Psoas muscle (tissue), 8 donors: Measurements from ENCODE around the gene LACTB. TPM values are rescaled to one million over a fixed set of nuclear protein-coding genes. Genes with fewer than 3 reads are reported as not detected.

Experiments
- ATAC-seq, 4 donors: fragments of 200-7000 bp; cut with Tn5 transposase; one replicate each; pipeline ENCODE4 v1.9.1; 2020; ENCODE audit warnings: moderate library complexity in 3 of 4, mild to moderate bottlenecking in 2 of 4
- DNase-seq, 2 donors: peaks; one replicate each; pipeline ENCODE4 v3.0.0-alpha.2; 2020
- H3K27ac ChIP-seq: fragments of 200-600 bp; one replicate; pipeline ENCODE4 v1.8.0; 2022
- H3K27me3 ChIP-seq, 3 donors: fragments of 200-600 bp in 1 of 3; one replicate each; pipeline versions ENCODE4 v1.6.1 to v1.8.0; 2013 to 2022; ENCODE audit warnings: low read length in 2 of 3, mild to moderate bottlenecking in 2 of 3, moderate library complexity in 1 of 3; ENCODE audit not compliant: insufficient read depth in 3 of 3
- H3K36me3 ChIP-seq, 2 donors: fragments of 200-600 bp in 1 of 2; one replicate each; pipeline versions ENCODE4 v1.6.1 to v1.8.0; 2013 to 2022; ENCODE audit warnings: low read depth in 1 of 2, mild to moderate bottlenecking in 1 of 2, moderate library complexity in 1 of 2; ENCODE audit not compliant: insufficient read depth in 1 of 2
- H3K4me1 ChIP-seq: fragments of 200-600 bp; one replicate; pipeline ENCODE4 v1.8.0; 2022
- H3K4me3 ChIP-seq: fragments of 200-600 bp; one replicate; pipeline ENCODE4 v1.8.0; 2022; ENCODE audit warnings: mild to moderate bottlenecking
- H3K9me3 ChIP-seq: fragments of 200-600 bp; one replicate; pipeline ENCODE4 v1.8.0; 2022
- WGBS, 3 donors: extraction: QIAGEN DNeasy Blood & Tissue Kit; methylation state at CpG; one replicate each; pipeline versions ENCODE4 v1.1.6 to v1.1.7; 2013; 5-methylcytosine and 5-hydroxymethylcytosine counted together
- intact Hi-C, 2 donors: fragments of 100-400 bp; cut with DNase I; formaldehyde crosslinking; loops; one replicate each; pipeline versions ENCODE4 v1.11.0 to v1.14.2; 2022
- polyA plus RNA-seq, 3 donors: library from polyadenylated mRNA; stranded (reverse); fragments of 200-250 nt; gene quantifications; one replicate each; pipeline ENCODE4 v1.2.3, GENCODE V29; 2013
- total RNA-seq, 4 donors: library from RNA; stranded (reverse); fragmentation: NEBNext Ultra II Directional in 2 of 4; extraction: Animal tissue kit (Norgen Biotek cat#: 25700) in 2 of 4; gene quantifications; one replicate each; pipeline versions ENCODE4 v1.2.1 to v1.2.4, GENCODE V29; 2021 to 2023
- TF ChIP-seq, protein P1 (sequence below): fragments of 200-600 bp; IDR thresholded peaks from one replicate; pipeline ENCODE4 v1.8.0; 2022; ENCODE audit warnings: antibody characterized with exemption
- donor health status: healthy with polysubstance abuse.
- donor health status: DM: no; HTN: no; CAD: no; lungs with moderate emphysema.
- donor health status: Bipolar disorder and iron deficiency.
- donor health status: healthy.
- donor health status: DM: yes; HTN: yes; CAD: no.
- donor health status: DM: no; HTN: no; CAD: no.
- donor health status: DM: no; HTN: no; CAD: no.
- donor health status: DM: yes; HTN: yes; CAD: no.

Gene LACTB
- total and polyA plus RNA-seq, 7 donors: 23.0 to 44.6 (median 29.7) TPM

DNA sequence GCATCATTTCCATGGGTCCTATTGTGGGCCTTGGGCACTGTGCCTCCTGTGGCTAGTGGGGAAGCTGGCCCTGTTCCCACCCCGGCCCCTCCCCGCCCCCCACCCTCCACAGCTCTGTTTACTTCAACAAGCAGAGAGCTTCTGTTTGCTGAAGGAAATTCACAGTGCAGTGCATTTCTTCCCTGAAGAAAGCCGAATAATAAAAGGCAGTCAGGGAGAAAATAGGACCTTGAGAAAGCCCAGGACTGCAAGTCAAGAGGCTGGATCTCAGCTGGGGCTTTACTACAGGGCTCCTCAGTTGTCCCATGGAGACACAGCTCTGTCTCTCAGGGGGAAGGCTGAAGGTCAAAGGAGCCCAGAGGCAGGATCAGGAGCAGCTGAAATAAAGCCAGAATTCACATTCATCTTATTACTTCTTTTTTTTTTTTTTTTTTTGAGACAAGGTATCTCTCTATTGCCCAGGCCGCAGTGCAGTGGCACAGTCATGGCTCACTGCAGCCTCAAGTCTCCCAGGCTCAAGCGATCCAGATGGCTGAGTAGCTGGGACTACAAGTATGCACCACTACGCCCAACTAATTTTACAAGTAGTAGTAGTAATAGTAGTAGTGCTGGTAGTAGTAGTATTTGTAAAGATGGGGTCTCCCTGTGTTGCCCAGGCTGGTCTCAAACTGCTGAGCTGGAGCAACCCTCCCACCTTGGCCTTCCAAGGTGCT is 33.0 kb upstream of the LACTB start:
- DNase-seq: no peak
- 70 to 72% (median 70%) methylated on average over 6 of the region's 6 CpGs for WGBS, 3 donors
- no peaks in the 10 kb centered on the region for H3K36me3 ChIP-seq
- H3K4me3 ChIP-seq: no peak overlapping the region
- intact Hi-C loops: no loop called here
- no peaks in the 10 kb centered on the region for H3K4me1 ChIP-seq
- no peaks in the 10 kb centered on the region for H3K9me3 ChIP-seq
- H3K27me3 ChIP-seq: no peaks in the 10 kb centered on the region
- ATAC-seq: no peak
- no peak overlapping the region for H3K27ac ChIP-seq
- TF ChIP-seq, protein P1, sequence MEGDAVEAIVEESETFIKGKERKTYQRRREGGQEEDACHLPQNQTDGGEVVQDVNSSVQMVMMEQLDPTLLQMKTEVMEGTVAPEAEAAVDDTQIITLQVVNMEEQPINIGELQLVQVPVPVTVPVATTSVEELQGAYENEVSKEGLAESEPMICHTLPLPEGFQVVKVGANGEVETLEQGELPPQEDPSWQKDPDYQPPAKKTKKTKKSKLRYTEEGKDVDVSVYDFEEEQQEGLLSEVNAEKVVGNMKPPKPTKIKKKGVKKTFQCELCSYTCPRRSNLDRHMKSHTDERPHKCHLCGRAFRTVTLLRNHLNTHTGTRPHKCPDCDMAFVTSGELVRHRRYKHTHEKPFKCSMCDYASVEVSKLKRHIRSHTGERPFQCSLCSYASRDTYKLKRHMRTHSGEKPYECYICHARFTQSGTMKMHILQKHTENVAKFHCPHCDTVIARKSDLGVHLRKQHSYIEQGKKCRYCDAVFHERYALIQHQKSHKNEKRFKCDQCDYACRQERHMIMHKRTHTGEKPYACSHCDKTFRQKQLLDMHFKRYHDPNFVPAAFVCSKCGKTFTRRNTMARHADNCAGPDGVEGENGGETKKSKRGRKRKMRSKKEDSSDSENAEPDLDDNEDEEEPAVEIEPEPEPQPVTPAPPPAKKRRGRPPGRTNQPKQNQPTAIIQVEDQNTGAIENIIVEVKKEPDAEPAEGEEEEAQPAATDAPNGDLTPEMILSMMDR: no peak

DNA sequence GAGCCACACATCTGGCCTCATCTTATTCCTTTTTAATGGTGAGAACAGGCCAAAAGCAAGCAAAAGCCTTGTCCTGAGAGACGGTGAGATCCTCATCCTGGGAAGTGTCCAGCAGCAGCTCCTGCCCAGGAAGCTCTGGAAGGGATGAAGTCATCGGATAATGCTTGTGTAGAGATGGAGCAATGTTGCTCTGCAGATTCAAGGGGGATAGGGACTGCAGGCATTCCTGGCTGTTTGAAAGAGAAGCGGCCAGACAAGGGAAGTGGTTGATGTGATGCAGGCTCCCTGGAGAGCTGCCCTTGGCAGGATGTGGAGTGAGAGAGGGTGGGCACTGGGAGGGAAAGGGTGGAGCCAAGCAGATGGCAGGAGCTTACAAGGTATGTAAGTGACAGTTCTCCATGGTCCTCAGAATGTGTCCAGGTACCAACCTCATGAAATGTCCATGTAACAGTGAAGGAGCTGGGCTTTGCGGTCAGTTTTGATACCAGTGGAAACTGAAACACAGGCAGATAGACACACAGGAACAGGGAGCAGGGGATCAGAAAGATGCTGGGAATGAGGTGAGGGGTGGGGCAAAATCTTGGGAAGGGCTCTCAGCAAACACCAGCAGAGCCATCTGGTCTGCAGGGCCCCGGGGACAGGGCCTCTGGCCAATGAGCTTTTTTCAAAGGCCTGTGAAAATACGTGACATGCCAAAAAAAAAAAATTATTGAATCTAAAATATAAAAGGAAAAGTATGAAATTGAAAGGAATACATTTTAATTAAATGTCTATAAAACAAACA is 32.2 kb upstream of the LACTB start:
- Histone ChIP-seq H3K4me3 (no peak overlapping the region), H3K4me1 (no peaks in the 10 kb centered on the region), H3K36me3 (no peaks in the 10 kb centered on the region), H3K27ac (no peak overlapping the region), H3K27me3 (no peaks in the 10 kb centered on the region), H3K9me3 (no peaks in the 10 kb centered on the region)
- peak in 2 of 4 donors; percentile 19 to 32 for ATAC-seq
- WGBS, 3 donors: 54 to 60% (median 59%) methylated on average over 6 of the region's 6 CpGs
- TF ChIP-seq, protein P1: no peak
- DNase-seq: peak; percentile 31 to 77
- intact Hi-C loops: loop anchor here (5.0 to 10.0 kb wide), 4 partner anchors 42 to 305 kb away; no protein-coding TSS in a partner anchor

DNA sequence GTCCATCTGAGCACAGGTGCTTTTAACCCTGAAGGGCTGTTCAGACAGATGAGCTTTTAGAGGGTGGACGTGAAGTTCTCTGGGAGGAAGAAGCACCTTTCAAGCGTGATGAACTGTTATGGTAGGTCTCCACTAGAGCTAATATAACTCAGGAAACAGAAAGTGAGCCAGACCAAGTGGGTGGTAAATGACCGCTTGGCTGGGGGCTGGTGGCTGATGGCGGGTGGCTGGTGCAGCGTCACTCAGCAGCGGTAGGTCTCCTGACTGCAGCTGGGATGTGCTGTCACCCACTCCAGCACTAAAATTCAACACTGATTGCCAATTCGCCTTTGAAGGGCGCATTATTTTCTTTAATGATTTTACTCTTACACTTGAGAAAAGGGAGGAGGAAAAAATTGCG is 31.2 kb upstream of the LACTB start:
- Histone ChIP-seq H3K27me3 (no peaks in the 10 kb centered on the region), H3K27ac (no peak overlapping the region), H3K4me3 (no peak overlapping the region), H3K9me3 (no peaks in the 10 kb centered on the region), H3K4me1 (no peaks in the 10 kb centered on the region), H3K36me3 (no peaks in the 10 kb centered on the region)
- WGBS, 3 donors: 80 to 85% (median 83%) methylated on average over 9 of the region's 9 CpGs
- TF ChIP-seq, protein P1: no peak
- intact Hi-C loops: loop anchor here (5.0 to 10.0 kb wide), 4 partner anchors 43 to 306 kb away; no protein-coding TSS in a partner anchor
- DNase-seq: no peak
- no peak for ATAC-seq

DNA sequence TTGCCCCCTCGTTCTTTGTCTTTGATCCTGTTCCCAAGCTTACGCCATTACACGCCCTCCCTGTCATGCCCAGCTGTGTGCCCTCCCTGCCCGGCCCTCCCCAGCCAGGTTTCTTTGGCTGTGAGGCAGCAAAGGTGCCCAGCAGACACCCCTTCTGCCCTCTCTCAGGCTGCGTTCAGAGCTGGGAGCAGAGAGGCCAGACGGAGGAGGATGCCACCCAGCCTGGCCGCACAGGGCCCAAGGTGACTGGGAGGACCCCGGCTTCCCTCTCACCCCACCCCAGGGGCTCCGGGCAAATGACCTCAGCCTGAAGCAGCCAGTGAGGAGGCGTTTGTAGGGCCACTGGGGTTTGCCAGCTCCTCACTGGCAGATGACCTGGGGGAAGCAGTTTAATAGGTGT is 30.8 kb upstream of the LACTB start:
- TF ChIP-seq, protein P1: no peak
- no peaks in the 10 kb centered on the region for H3K27me3 ChIP-seq
- no peak overlapping the region for H3K27ac ChIP-seq
- DNase-seq: no peak
- no peaks in the 10 kb centered on the region for H3K4me1 ChIP-seq
- H3K4me3 ChIP-seq: no peak overlapping the region
- WGBS, 3 donors: 83 to 92% (median 85%) methylated on average over 10 of the region's 10 CpGs
- ATAC-seq: no peak
- no peaks in the 10 kb centered on the region for H3K36me3 ChIP-seq
- no peaks in the 10 kb centered on the region for H3K9me3 ChIP-seq
- intact Hi-C loops: loop anchor here (5.0 to 10.0 kb wide), 4 partner anchors 44 to 306 kb away; no protein-coding TSS in a partner anchor
